ENCODE data around the gene GIT2.
"Not testable (repeated sequence)": the region's sequence is repeated elsewhere in the genome, so short reads cannot be mapped to it uniquely, and the experiment has no call there.

GIT2 gene

GRCh38 chr12:109995686-109996482 lies at the start of gene GIT2:
Gene GIT2, minus strand, starts transcription at chr12:109996368. Its CDS starts 144 bp downstream, at chr12:109996224.
- peak; percentile 84 for DNase-seq (ENCODE audit: low read depth)

GRCh38 chr12:110042264-110042663 lies 46.1 kb upstream of the GIT2 start:
- no peak for DNase-seq (ENCODE audit: low read depth)

- no peak for DNase-seq (ENCODE audit: low read depth)
These were observed 43.1 kb upstream of the GIT2 start for GRCh38 chr12:110039085-110039807.

- DNase-seq (ENCODE audit: low read depth), result no peak
These were observed 42.5 kb upstream of the GIT2 start for GRCh38 chr12:110038741-110039084.

- DNase-seq (ENCODE audit: low read depth), result no peak
These were observed 41.1 kb upstream of the GIT2 start for GRCh38 chr12:110037315-110037714.

- DNase-seq (ENCODE audit: low read depth), result no peak
These were observed 39.5 kb upstream of the GIT2 start for GRCh38 chr12:110035534-110036104.

- no peak for DNase-seq (ENCODE audit: low read depth)
These were observed 37.7 kb upstream of the GIT2 start for GRCh38 chr12:110033888-110034287.

- DNase-seq (ENCODE audit: low read depth), result no peak
These were observed 33.2 kb upstream of the GIT2 start for GRCh38 chr12:110029290-110029815.

- no peak for DNase-seq (ENCODE audit: low read depth)
These were observed 32.2 kb upstream of the GIT2 start for GRCh38 chr12:110028323-110028722.

GRCh38 chr12:110024051-110024450 lies 27.9 kb upstream of the GIT2 start:
- no peak for DNase-seq (ENCODE audit: low read depth)

GRCh38 chr12:110023059-110023980 lies 27.2 kb upstream of the GIT2 start:
- no peak for DNase-seq (ENCODE audit: low read depth)

GRCh38 chr12:110020956-110021355 lies 24.8 kb upstream of the GIT2 start:
- no peak for DNase-seq (ENCODE audit: low read depth)

- DNase-seq (ENCODE audit: low read depth), result no peak
These were observed 19.0 kb upstream of the GIT2 start for GRCh38 chr12:110015132-110015531.

GRCh38 chr12:110012659-110013058 lies 16.5 kb upstream of the GIT2 start:
- DNase-seq (ENCODE audit: low read depth), result no peak

- no peak for DNase-seq (ENCODE audit: low read depth)
These were observed 16.0 kb upstream of the GIT2 start for GRCh38 chr12:110012137-110012536.

GRCh38 chr12:110010853-110011723 lies 14.9 kb upstream of the GIT2 start:
- DNase-seq (ENCODE audit: low read depth), result no peak

GRCh38 chr12:110008681-110009398 lies 12.7 kb upstream of the GIT2 start:
- DNase-seq (ENCODE audit: low read depth), result not testable (repeated sequence)

GRCh38 chr12:110007881-110008280 lies 11.7 kb upstream of the GIT2 start:
- no peak for DNase-seq (ENCODE audit: low read depth)

- no peak for DNase-seq (ENCODE audit: low read depth)
These were observed 9.9 kb upstream of the GIT2 start for GRCh38 chr12:110006115-110006514.

GRCh38 chr12:110005319-110005973 lies 9.3 kb upstream of the GIT2 start:
- no peak for DNase-seq (ENCODE audit: low read depth)
